Right lobe of liver (tissue), 4 donors: ENCODE data around the gene CD63.

Experiments
- CTCF ChIP-seq, 4 donors: fragments of 200-600 bp in 3 of 4; fragments of 450-650 bp in 1 of 4; IDR thresholded peaks; one replicate each; pipeline versions ENCODE4 v1.5.1 to v1.8.0; 2016 to 2022; ENCODE audit warnings: antibody characterized with exemption in 4 of 4, mild to moderate bottlenecking in 2 of 4
- POLR2A ChIP-seq: fragments of 450-650 bp; IDR thresholded peaks from one replicate; pipeline ENCODE4 v1.6.1; 2017; ENCODE audit warnings: antibody characterized with exemption, mild to moderate bottlenecking
- donor health status: DM: no; HTN: no; CAD: no.
- donor health status: DM: no; HTN: no; CAD: no.
- donor health status: DM: no; HTN: yes; CAD: no.

GRCh38 chr12:55707841-55708694 lies 20.7 kb downstream of the CD63 start, which contains the start of gene ITGA7:
- TF ChIP-seq CTCF (IDR thresholded peaks at IDR 0.05) (no peak), POLR2A (no peak)
